GM06990 (cell line): ENCODE data around the gene FKRP.
"Not testable (repeated sequence)": the region's sequence is repeated elsewhere in the genome, so short reads cannot be mapped to it uniquely, and the experiment has no call there.

ENCODE experiments used
- DNase-seq: peaks from one replicate; pipeline ENCODE4 v3.0.0-alpha.2; 2011; ENCODE audit not compliant: insufficient read length; ENCODE audit errors: extremely low read depth
- H3K27me3 ChIP-seq: replicated peaks from 2 replicates; pipeline ENCODE4 v1.6.0; 2011; ENCODE audit warnings: low read length; ENCODE audit not compliant: control insufficient read depth, insufficient read depth
- H3K36me3 ChIP-seq: 2 replicates; pipeline ENCODE4 v1.5.1; 2011; ENCODE audit warnings: low read length; ENCODE audit not compliant: control insufficient read depth, insufficient read depth
- H3K4me3 ChIP-seq: replicated peaks from 2 replicates; pipeline ENCODE4 v1.5.1; 2011; ENCODE audit warnings: low read depth, mild to moderate bottlenecking, control low read depth, low read length
- CTCF ChIP-seq: IDR thresholded peaks from 2 replicates; pipeline ENCODE4 v1.5.1; 2011; ENCODE audit warnings: low read length, control low read depth, mild to moderate bottlenecking, inconsistent platforms; ENCODE audit not compliant: insufficient read depth, poor library complexity, severe bottlenecking

The FKRP gene

DNA sequence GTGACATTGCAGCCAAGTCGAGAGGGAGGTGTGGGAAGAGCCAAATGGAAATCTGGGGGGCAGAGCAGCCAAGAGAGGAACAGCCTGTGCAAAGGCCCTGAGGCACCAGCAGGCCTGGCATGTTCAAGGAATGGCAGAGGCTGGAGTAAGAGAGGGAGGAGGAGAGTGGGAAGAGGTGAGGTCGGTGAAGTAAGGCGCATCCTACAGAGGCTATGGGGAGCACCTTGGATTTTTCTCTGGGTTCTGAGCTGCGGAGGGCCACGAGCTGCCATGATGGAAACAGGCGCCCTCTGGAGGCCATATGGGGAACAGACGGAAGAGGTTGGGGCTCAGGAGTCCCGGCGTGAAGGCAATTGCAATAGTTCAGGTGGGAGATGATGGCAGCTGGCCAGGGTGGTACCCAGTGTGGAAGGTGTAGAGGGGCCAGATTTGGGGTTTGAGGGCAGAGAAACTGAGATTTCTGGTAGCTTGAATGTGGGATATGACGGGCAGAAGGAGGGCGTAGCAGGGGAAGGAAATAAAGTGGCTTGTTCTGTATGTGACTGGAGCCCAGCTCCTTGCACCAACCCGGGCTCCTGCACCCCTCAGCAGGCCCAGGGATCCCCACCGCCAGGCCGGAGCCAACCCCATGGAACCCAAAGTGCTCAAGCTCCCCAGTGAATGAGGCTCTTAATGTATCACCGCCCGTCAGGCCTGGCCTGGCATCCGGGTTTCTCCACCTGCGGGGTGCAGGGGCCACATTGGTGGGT is 20.9 kb downstream of the FKRP start:
- peak; percentile 85 for TF ChIP-seq CTCF
- H3K27me3 ChIP-seq: no peaks in the 10 kb centered on the region
- DNase-seq: no peak
- H3K36me3 ChIP-seq: no peaks in the 10 kb centered on the region
- H3K4me3 ChIP-seq: no peak overlapping the region

DNA sequence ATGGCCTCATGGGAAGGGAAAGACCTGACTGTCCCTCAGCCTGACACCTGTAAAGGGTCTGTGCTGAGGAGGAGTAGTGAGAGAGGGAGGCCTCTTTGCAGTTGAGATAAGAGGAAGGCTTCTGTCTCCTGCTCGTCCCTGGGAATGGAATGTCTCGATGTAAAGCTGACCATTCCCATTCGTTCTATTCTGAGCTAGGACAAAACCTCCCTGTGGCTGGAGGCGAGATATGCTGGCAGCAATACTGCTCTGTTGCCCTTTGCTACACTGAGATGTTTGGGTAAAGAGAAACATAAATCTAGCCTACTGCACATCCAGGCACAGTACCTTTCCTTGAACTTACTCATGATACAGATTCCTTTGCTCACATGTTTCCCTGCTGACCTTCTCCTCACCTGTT is 22.9 kb downstream of the FKRP start:
- not testable (repeated sequence) for H3K27me3 ChIP-seq, H3K36me3 ChIP-seq, DNase-seq

DNA sequence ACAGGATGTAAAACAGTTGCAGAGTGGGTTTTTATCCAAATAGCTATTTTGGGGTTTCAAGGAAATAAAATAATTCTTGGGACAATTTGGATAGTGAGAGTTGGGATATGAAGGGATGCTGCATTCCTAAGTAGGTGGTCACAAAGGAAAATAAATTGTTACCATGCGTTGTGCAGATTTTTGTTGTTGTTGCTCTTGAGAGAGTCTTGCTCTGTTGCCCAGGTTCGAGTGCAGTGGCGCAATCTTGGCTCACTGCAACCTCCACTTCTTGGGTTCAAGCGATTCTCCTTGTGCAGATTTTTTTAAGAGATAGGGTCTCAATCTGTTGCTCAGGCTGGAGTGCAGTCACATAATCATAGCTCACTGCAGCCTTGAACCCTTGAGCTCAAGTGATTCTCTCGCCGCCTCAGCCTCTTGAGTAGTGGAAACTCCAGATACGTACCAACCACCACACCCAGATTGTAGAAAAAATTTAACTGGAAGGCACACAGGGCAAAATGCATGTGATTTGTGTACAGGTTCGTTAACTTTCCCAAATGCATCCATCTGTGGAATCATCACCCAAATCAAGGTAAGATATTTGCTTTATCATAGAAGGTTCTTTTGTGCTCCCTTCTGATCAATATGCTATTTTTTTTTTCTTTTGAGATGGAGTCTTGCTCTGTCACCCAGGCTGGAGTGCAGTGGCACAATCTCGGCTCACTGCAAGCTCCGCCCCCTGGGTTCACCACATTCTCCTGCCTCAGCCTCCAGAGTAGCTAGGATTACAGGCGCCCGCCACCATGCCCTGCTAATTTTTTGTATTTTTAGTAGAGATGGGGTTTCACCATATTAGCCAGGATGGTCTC is 26.5 kb downstream of the FKRP start:
- Histone ChIP-seq H3K27me3 (no peaks in the 10 kb centered on the region), H3K4me3 (no peak overlapping the region), H3K36me3 (peaks cover 16% of the 10 kb centered on the region)
- DNase-seq: no peak
- TF ChIP-seq CTCF: no peak

More for the DNA sequence above, 22.9 kb downstream of the FKRP start:
- not testable (repeated sequence) for H3K4me3 ChIP-seq

DNA sequence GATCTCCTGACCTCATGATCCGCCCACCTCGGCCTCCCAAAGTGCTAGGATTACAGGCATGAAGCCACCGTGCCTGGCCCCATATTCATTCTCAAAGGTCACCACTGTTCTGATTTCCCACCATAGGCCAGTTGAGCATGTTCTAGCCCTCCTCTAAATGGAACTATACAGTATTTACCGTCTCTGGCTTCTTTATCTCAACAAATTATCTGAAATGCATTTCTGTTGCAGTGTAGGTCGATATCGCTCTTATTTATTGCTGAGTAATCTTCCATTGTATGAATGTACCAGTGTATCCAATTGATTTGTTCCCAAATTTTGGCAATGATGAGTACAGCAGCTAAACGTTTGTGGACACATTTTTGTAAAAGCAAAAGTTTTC is 27.2 kb downstream of the FKRP start:
- peaks cover 17% of the 10 kb centered on the region for H3K36me3 ChIP-seq
- H3K27me3 ChIP-seq: no peaks in the 10 kb centered on the region
- no peak overlapping the region for H3K4me3 ChIP-seq
- no peak for DNase-seq
- TF ChIP-seq CTCF: no peak

DNA sequence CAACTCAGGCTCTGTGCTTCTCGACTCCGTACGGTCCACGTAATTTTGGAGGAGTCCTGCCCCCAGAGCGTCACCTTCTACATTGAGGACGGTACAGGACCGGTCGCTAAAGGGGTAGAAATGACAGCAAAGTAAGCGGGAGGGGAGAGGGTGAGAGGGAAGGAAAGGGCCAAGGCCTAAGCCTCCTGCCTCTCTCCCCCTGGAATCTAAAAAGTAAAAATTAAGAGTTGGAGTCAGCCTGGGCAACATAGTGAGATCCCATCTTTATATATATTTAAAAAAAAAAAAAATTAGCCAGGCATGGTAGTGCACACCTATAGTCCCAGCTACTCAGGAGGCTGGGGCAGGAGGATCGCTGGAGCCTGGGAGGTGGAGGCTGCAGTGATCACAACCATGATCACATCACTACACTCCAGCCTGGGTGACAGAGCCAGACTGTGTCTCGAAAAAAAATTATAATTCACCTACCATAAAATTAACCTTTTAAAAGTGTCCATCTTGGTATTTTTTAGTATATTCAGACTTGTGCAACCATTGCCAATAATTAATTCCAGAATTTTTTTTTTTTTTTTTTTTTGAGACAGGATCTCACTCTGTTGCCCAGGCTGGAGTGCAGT is 29.9 kb downstream of the FKRP start:
- no peak for TF ChIP-seq CTCF
- DNase-seq: no peak
- peaks cover 25% of the 10 kb centered on the region for H3K36me3 ChIP-seq

More for the DNA sequence above, 29.9 kb downstream of the FKRP start:
- Histone ChIP-seq H3K4me3 (no peak overlapping the region), H3K27me3 (no peaks in the 10 kb centered on the region)
